ENCODE results near the gene RAPGEF5. TPM values are rescaled to one million over a fixed set of nuclear protein-coding genes. Genes with fewer than 3 reads are reported as not detected.

The RAPGEF5 gene
- polyA plus RNA-seq, 1 of the 3 experiments (the other 2 are of a cell fraction): 1.2 TPM

- Histone ChIP-seq H3K36me3 (replicated peaks in 1 of 2; ENCODE audit: control insufficient read depth in 1 of 2, insufficient read depth in 2 of 2, low read length in 1 of 2) (no peaks in the 10 kb centered on the region), H3K4me3 (ENCODE audit: low read depth in 2 of 2, low read length in 1 of 2) (no peak overlapping the region), H3K9me2 (no peaks in the 10 kb centered on the region), H2AFZ (ENCODE audit: low read depth) (no peak overlapping the region), H3K27ac (ENCODE audit: low read depth in 2 of 2, low read length in 1 of 2) (no peak overlapping the region), H3K27me3 (ENCODE audit: insufficient read depth) (no peaks in the 10 kb centered on the region), H3K4me2 (no peak overlapping the region), H3K79me2 (ENCODE audit: insufficient read depth) (no peaks in the 10 kb centered on the region), H3F3A (replicated peaks; ENCODE audit: insufficient read depth) (no peaks in the 10 kb centered on the region), H3K9me3 (no peaks in the 10 kb centered on the region), H3K4me1 (ENCODE audit: control insufficient read depth in 1 of 2, insufficient read depth in 2 of 2, low read depth in 1 of 2, low read length in 1 of 2) (no peaks in the 10 kb centered on the region; a peak in 1 of 4 replicates), H4K20me1 (ENCODE audit: insufficient read depth) (no peaks in the 10 kb centered on the region), H3K9ac (no peak overlapping the region)
- no peak for DNase-seq
- WGBS (ENCODE audit: low lambda C conversion rate): 91% methylated on average over 2 of the region's 2 CpGs
- no peak for TF ChIP-seq RXRA (IDR thresholded peaks at IDR 0.05; ENCODE audit: borderline replicate concordance, low read depth)
- TF ChIP-seq FOSL2 (IDR thresholded peaks at IDR 0.05; ENCODE audit: borderline replicate concordance, low read depth): no peak
- TF ChIP-seq YY1 (IDR thresholded peaks at IDR 0.05; ENCODE audit: low read depth): no peak
- TF ChIP-seq, protein P1, sequence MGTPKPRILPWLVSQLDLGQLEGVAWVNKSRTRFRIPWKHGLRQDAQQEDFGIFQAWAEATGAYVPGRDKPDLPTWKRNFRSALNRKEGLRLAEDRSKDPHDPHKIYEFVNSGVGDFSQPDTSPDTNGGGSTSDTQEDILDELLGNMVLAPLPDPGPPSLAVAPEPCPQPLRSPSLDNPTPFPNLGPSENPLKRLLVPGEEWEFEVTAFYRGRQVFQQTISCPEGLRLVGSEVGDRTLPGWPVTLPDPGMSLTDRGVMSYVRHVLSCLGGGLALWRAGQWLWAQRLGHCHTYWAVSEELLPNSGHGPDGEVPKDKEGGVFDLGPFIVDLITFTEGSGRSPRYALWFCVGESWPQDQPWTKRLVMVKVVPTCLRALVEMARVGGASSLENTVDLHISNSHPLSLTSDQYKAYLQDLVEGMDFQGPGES (IDR thresholded peaks at IDR 0.05; ENCODE audit: low read depth, low read length): no peak
- no peak for TF ChIP-seq RAD21 (IDR thresholded peaks at IDR 0.05; ENCODE audit: low read length)
- TF ChIP-seq TCF12 (IDR thresholded peaks at IDR 0.05): no peak
- CTCF ChIA-PET: interaction anchor here (1.3 kb wide), 1 partner anchor 13 kb away, joined by 6 read pairs; no protein-coding TSS in a partner anchor
- POLR2A ChIA-PET: no interaction called here
Measured at GRCh38 chr7:22229148-22229547, 127.8 kb downstream of the RAPGEF5 start.

GRCh38 chr7:22223807-22224206 is 133.1 kb downstream of the RAPGEF5 start:
- Histone ChIP-seq H3K4me2 (no peak overlapping the region), H3K79me2 (ENCODE audit: insufficient read depth) (no peaks in the 10 kb centered on the region), H3K9ac (no peak overlapping the region), H3K9me3 (no peaks in the 10 kb centered on the region), H2AFZ (ENCODE audit: low read depth) (no peak overlapping the region), H3K9me2 (no peaks in the 10 kb centered on the region), H3K4me1 (ENCODE audit: control insufficient read depth in 1 of 2, insufficient read depth in 2 of 2, low read depth in 1 of 2, low read length in 1 of 2) (no peaks in the 10 kb centered on the region), H3F3A (replicated peaks; ENCODE audit: insufficient read depth) (no peaks in the 10 kb centered on the region), H3K27ac (ENCODE audit: low read depth in 2 of 2, low read length in 1 of 2) (no peak overlapping the region), H3K4me3 (ENCODE audit: low read depth in 2 of 2, low read length in 1 of 2) (no peak overlapping the region), H3K27me3 (ENCODE audit: insufficient read depth) (no peaks in the 10 kb centered on the region), H4K20me1 (ENCODE audit: insufficient read depth) (no peaks in the 10 kb centered on the region), H3K36me3 (replicated peaks in 1 of 2; ENCODE audit: control insufficient read depth in 1 of 2, insufficient read depth in 2 of 2, low read length in 1 of 2) (peaks cover 0 to under 1% of the 10 kb centered on the region in 2 experiments)
- DNase-seq: no peak
- CTCF ChIA-PET: no interaction called here
- POLR2A ChIA-PET: no interaction called here
- 72% methylated on average over 1 of the region's 1 CpG for WGBS (ENCODE audit: low lambda C conversion rate)
- no peak for TF ChIP-seq RAD21 (IDR thresholded peaks at IDR 0.05; ENCODE audit: low read length)
- no peak for TF ChIP-seq REST (IDR thresholded peaks at IDR 0.05; ENCODE audit: low read depth, low read length)
- TF ChIP-seq POLR2AphosphoS5 (IDR thresholded peaks at IDR 0.05; ENCODE audit: low read depth, low read length): no peak
- TF ChIP-seq MXI1 (IDR thresholded peaks at IDR 0.05; ENCODE audit: low read depth, low read length): no peak
- TF ChIP-seq RCOR1 (IDR thresholded peaks at IDR 0.05; ENCODE audit: low read length): no peak
- no peak for TF ChIP-seq FOXJ3 (CRISPR knock-in tag; IDR thresholded peaks at IDR 0.05)
- no peak for TF ChIP-seq NFIC (IDR thresholded peaks at IDR 0.05; ENCODE audit: borderline replicate concordance)
- TF ChIP-seq TCF12 (IDR thresholded peaks at IDR 0.05): no peak
- TF ChIP-seq NRF1 (IDR thresholded peaks at IDR 0.05; ENCODE audit: low read depth, low read length): no peak
- no peak for TF ChIP-seq SMC3 (IDR thresholded peaks at IDR 0.05; ENCODE audit: low read depth, low read length)
- no peak for TF ChIP-seq RFX5 (IDR thresholded peaks at IDR 0.05; ENCODE audit: low read length)
- TF ChIP-seq SIN3A (IDR thresholded peaks at IDR 0.05; ENCODE audit: borderline replicate concordance, low read depth, low read length): no peak
- no peak for TF ChIP-seq MEF2A (IDR thresholded peaks at IDR 0.05; ENCODE audit: borderline replicate concordance, low read depth)
- TF ChIP-seq, protein P2, sequence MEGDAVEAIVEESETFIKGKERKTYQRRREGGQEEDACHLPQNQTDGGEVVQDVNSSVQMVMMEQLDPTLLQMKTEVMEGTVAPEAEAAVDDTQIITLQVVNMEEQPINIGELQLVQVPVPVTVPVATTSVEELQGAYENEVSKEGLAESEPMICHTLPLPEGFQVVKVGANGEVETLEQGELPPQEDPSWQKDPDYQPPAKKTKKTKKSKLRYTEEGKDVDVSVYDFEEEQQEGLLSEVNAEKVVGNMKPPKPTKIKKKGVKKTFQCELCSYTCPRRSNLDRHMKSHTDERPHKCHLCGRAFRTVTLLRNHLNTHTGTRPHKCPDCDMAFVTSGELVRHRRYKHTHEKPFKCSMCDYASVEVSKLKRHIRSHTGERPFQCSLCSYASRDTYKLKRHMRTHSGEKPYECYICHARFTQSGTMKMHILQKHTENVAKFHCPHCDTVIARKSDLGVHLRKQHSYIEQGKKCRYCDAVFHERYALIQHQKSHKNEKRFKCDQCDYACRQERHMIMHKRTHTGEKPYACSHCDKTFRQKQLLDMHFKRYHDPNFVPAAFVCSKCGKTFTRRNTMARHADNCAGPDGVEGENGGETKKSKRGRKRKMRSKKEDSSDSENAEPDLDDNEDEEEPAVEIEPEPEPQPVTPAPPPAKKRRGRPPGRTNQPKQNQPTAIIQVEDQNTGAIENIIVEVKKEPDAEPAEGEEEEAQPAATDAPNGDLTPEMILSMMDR (IDR thresholded peaks at IDR 0.05): no peak
- TF ChIP-seq EP300 (IDR thresholded peaks at IDR 0.05; ENCODE audit: borderline replicate concordance in 1 of 2, low read depth in 1 of 2, low read length in 1 of 2): no peak
- TF ChIP-seq GATA2 (CRISPR knock-in tag; IDR thresholded peaks at IDR 0.05): no peak
- no peak for TF ChIP-seq CHD2 (IDR thresholded peaks at IDR 0.05; ENCODE audit: low read length, partially characterized antibody)
